Endodermal cell (in vitro differentiated cells): ENCODE results near the gene SLC2A3. TPM values are rescaled to one million over a fixed set of nuclear protein-coding genes. Genes with fewer than 3 reads are reported as not detected.
"Not testable (repeated sequence)": the region's sequence is repeated elsewhere in the genome, so short reads cannot be mapped to it uniquely, and the experiment has no call there.

ENCODE experiments used
- DNase-seq: peaks from one replicate; pipeline ENCODE4 v3.0.0-alpha.2; 2017
- H3K27ac ChIP-seq: 2 replicates; pipeline ENCODE4 v1.5.1; 2013; ENCODE audit warnings: mild to moderate bottlenecking, low read depth, low read length, moderate library complexity
- H3K27me3 ChIP-seq: 2 replicates; pipeline ENCODE4 v1.6.1; 2013; ENCODE audit warnings: mild to moderate bottlenecking, low read length, moderate library complexity; ENCODE audit not compliant: insufficient read depth, control insufficient read depth, poor library complexity, severe bottlenecking
- H3K36me3 ChIP-seq: 2 replicates; pipeline ENCODE4 v1.7.0; 2013; ENCODE audit warnings: mild to moderate bottlenecking, low read length, moderate library complexity; ENCODE audit not compliant: control insufficient read depth, insufficient read depth
- H3K4me1 ChIP-seq: one replicate; pipeline ENCODE4 v1.7.0; 2013; ENCODE audit warnings: low read length; ENCODE audit not compliant: control insufficient read depth, insufficient read depth
- H3K4me3 ChIP-seq: 2 replicates; pipeline ENCODE4 v1.5.1; 2013; ENCODE audit warnings: mild to moderate bottlenecking, low read length, moderate library complexity
- H3K9ac ChIP-seq: 2 replicates; pipeline ENCODE4 v1.6.1; 2013; ENCODE audit warnings: mild to moderate bottlenecking, low read length, moderate library complexity; ENCODE audit not compliant: poor library complexity, severe bottlenecking; ENCODE audit errors: extremely low read depth
- H3K9me3 ChIP-seq: 2 replicates; pipeline ENCODE4 v1.6.1; 2013; ENCODE audit warnings: mild to moderate bottlenecking, low read length, moderate library complexity; ENCODE audit not compliant: control insufficient read depth
- H3K27ac Mint-ChIP-seq: 2 replicates; pipeline ENCODE4 v1.8.0; 2020; ENCODE audit warnings: mixed read lengths
- H3K27me3 Mint-ChIP-seq: 2 replicates; pipeline ENCODE4 v1.8.0; 2021; ENCODE audit warnings: mild to moderate bottlenecking, mixed read lengths; ENCODE audit not compliant: insufficient read depth
- H3K36me3 Mint-ChIP-seq: 2 replicates; pipeline ENCODE4 v1.8.0; 2020; ENCODE audit warnings: low read depth, mixed read lengths
- H3K4me1 Mint-ChIP-seq: 2 replicates; pipeline ENCODE4 v1.8.0; 2020; ENCODE audit warnings: mixed read lengths
- H3K4me3 Mint-ChIP-seq: 2 replicates; pipeline ENCODE4 v1.8.0; 2020; ENCODE audit warnings: mild to moderate bottlenecking, moderate library complexity, mixed read lengths
- H3K9me3 Mint-ChIP-seq: 2 replicates; pipeline ENCODE4 v1.8.0; 2020; ENCODE audit warnings: mild to moderate bottlenecking, mixed read lengths
- CTCF ChIP-seq: fragments of 200-600 bp; sonication (generic); conservative IDR thresholded peaks from 2 replicates; pipeline ENCODE4 v1.5.0; 2021; ENCODE audit warnings: antibody characterized with exemption, mild to moderate bottlenecking
- WGBS, 2 experiments: methylation state at CpG; one replicate each; pipeline versions ENCODE4 v1.1.5 to v1.1.7; 2013; ENCODE audit warnings: missing lambda C conversion rate in 2 of 2, mixed read lengths in 1 of 2; ENCODE audit not compliant: insufficient coverage in 1 of 2, insufficient read length in 1 of 2; 5-methylcytosine and 5-hydroxymethylcytosine counted together
- total RNA-seq, 2 donors: library from RNA; stranded (reverse); fragmentation: NEBNext Ultra II Directional in 1 of 2; extraction: Animal tissue kit (Norgen Biotek cat#: 25700) in 1 of 2; gene quantifications; 2 replicates in 1 of 2; 3 replicates in 1 of 2; pipeline ENCODE4 v1.2.1, GENCODE V29; 2021

Gene SLC2A3
- total RNA-seq, 2 donors from 2014 or later, result 1,330 to 2,480 TPM

- Histone ChIP-seq H3K36me3 (no peaks in the 10 kb centered on the region), H3K9ac (no peak overlapping the region), H3K27ac (no peak overlapping the region), H3K4me3 (no peak overlapping the region), H3K27me3 (no peaks in the 10 kb centered on the region), H3K9me3 (peaks cover 7% of the 10 kb centered on the region), H3K4me1 (no peaks in the 10 kb centered on the region)
- TF ChIP-seq CTCF, result no peak
- peaks cover 8% of the 10 kb centered on the region for H3K4me1 Mint-ChIP-seq
- no peaks in the 10 kb centered on the region for H3K27me3 Mint-ChIP-seq
- H3K36me3 Mint-ChIP-seq, result peaks cover 8% of the 10 kb centered on the region
- no peak overlapping the region for H3K4me3 Mint-ChIP-seq
- peaks cover 14% of the 10 kb centered on the region for H3K9me3 Mint-ChIP-seq
- H3K27ac Mint-ChIP-seq, result no peak overlapping the region
- WGBS, 2 experiments, result 81 to 100% methylated on average over 1 to 3 of the region's 3 CpGs
- DNase-seq, result no peak
Measured at GRCh38 chr12:7884689-7885088, 51.3 kb downstream of the SLC2A3 start.

GRCh38 chr12:7881736-7882120 is 54.3 kb downstream of the SLC2A3 start:
- H3K27me3 Mint-ChIP-seq, H3K9me3 ChIP-seq, H3K9ac ChIP-seq, H3K36me3 Mint-ChIP-seq, H3K4me3 Mint-ChIP-seq, H3K4me3 ChIP-seq, H3K4me1 ChIP-seq, H3K27ac ChIP-seq, DNase-seq, H3K36me3 ChIP-seq, H3K27ac Mint-ChIP-seq, H3K27me3 ChIP-seq: not testable (repeated sequence)
- peaks cover 11% of the 10 kb centered on the region for H3K4me1 Mint-ChIP-seq
- peaks cover 14% of the 10 kb centered on the region for H3K9me3 Mint-ChIP-seq
- WGBS, 2 experiments, result 97 to 100% methylated on average over 1 to 3 of the region's 4 CpGs

- not testable (repeated sequence) for H3K36me3 Mint-ChIP-seq, H3K27ac ChIP-seq, H3K27me3 Mint-ChIP-seq, H3K4me3 Mint-ChIP-seq, H3K27me3 ChIP-seq, H3K9ac ChIP-seq, H3K4me3 ChIP-seq, H3K9me3 ChIP-seq, H3K4me1 ChIP-seq, H3K27ac Mint-ChIP-seq, H3K36me3 ChIP-seq
- peak; percentile 63 for DNase-seq
- 92 to 99% methylated on average over 26 to 51 of the region's 52 CpGs for WGBS, 2 experiments
- Mint-ChIP-seq H3K9me3 (peaks cover 14% of the 10 kb centered on the region), H3K4me1 (peaks cover 11% of the 10 kb centered on the region)
Measured at GRCh38 chr12:7880952-7881735, 54.8 kb downstream of the SLC2A3 start.

GRCh38 chr12:7879246-7879645 is 56.7 kb downstream of the SLC2A3 start:
- H3K4me1 Mint-ChIP-seq, result peaks cover 4% of the 10 kb centered on the region
- H3K4me3 Mint-ChIP-seq, result no peak overlapping the region

More at GRCh38 chr12:7879246-7879645, 56.7 kb downstream of the SLC2A3 start:
- Mint-ChIP-seq H3K9me3 (peaks cover 14% of the 10 kb centered on the region), H3K36me3 (peaks cover 8% of the 10 kb centered on the region), H3K27ac (peak overlapping the region; percentile 61), H3K27me3 (no peaks in the 10 kb centered on the region)
- TF ChIP-seq CTCF, result no peak
- peaks cover 7% of the 10 kb centered on the region for H3K9me3 ChIP-seq
- H3K27ac ChIP-seq, result no peak overlapping the region
- 83 to 91% methylated on average over 1 to 3 of the region's 3 CpGs for WGBS, 2 experiments
- no peaks in the 10 kb centered on the region for H3K36me3 ChIP-seq
- H3K9ac ChIP-seq, result no peak overlapping the region
- H3K4me1 ChIP-seq, result no peaks in the 10 kb centered on the region
- no peak for DNase-seq
- no peak overlapping the region for H3K4me3 ChIP-seq
- no peaks in the 10 kb centered on the region for H3K27me3 ChIP-seq
